DOHH2 (cell line): ENCODE data around the gene SMIM23.

ENCODE experiments used
- EZH2phosphoT487 ChIP-seq: fragments of 200-600 bp; sonication (generic); IDR thresholded peaks from 2 replicates; pipeline ENCODE4 v1.6.1; 2017; ENCODE audit warnings: borderline replicate concordance, mild to moderate bottlenecking, antibody characterized with exemption, low read length, moderate library complexity, mixed read lengths
- TF ChIP-seq, protein P1 (sequence below): fragments of 200-600 bp; sonication (generic); IDR thresholded peaks from one replicate; pipeline ENCODE4 v1.5.1; 2014; ENCODE audit warnings: antibody characterized with exemption, mild to moderate bottlenecking, low read depth, low read length; ENCODE audit not compliant: poor library complexity, severe bottlenecking

- TF ChIP-seq, protein P1, sequence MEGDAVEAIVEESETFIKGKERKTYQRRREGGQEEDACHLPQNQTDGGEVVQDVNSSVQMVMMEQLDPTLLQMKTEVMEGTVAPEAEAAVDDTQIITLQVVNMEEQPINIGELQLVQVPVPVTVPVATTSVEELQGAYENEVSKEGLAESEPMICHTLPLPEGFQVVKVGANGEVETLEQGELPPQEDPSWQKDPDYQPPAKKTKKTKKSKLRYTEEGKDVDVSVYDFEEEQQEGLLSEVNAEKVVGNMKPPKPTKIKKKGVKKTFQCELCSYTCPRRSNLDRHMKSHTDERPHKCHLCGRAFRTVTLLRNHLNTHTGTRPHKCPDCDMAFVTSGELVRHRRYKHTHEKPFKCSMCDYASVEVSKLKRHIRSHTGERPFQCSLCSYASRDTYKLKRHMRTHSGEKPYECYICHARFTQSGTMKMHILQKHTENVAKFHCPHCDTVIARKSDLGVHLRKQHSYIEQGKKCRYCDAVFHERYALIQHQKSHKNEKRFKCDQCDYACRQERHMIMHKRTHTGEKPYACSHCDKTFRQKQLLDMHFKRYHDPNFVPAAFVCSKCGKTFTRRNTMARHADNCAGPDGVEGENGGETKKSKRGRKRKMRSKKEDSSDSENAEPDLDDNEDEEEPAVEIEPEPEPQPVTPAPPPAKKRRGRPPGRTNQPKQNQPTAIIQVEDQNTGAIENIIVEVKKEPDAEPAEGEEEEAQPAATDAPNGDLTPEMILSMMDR: no peak
- TF ChIP-seq EZH2phosphoT487: no peak
Measured at GRCh38 chr5:171782332-171782966, 3.2 kb upstream of the SMIM23 start.
